Femur (tissue), 1 donor: ENCODE results near the gene ADAM33.

Experiments
- DNase-seq: peaks from one replicate; pipeline ENCODE4 v3.0.0-alpha.2; 2017

Gene ADAM33

DNA sequence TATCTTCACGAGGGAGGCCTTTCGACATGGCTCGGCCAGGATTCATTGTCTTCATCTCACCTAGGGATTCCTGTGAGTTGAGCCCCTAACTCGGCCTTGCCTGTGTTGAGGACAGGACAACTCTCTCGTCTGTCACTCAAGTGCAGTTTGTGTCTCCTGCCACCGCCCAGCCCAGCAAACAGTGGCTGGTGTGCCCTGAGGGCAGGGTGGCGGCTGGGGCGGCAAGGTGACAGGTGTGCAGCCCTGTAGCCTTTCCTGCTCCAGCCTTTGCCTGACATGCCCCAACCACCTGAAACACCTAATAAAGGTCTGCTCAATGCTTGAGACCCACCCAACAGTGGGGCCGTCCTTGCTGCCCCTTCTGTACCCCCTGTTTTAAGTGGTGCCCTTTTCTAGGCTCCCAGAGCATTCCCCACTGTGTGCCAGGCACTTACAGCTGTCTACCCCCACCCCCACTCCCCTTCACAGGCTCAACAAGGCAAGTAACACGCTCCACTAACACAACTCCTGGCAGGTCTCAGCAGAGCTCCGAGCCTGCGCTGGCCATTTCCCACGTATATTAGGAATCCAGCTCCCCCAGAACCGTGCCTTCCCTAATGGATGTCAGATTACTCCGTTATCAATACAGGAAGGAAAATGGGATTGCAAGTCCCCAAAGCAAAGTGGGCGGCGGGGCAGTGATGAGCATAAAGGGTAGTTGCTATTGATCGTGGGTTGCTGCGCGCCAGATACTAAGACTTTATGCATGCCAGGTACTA, 36.3 kb downstream of the ADAM33 start:
- no peak for DNase-seq

DNA sequence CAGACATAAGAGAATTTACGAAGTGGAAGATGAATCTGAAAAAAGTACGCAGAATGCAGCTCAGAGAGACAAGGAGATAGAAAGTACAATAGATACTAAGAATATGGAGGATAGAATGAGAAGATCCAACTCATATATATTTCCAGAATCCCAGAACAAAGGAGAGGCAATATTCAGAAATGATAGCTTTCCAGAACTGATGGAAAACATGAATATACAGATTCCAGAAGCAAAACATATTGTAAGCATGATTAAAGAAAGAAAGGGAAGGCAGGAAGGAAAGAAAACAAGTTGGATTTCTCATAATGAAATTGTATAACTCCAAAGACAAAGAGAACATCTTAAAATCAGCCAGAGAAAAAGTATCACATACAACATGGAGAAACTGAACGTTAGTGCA, 41.6 kb downstream of the ADAM33 start:
- DNase-seq = no peak

DNA sequence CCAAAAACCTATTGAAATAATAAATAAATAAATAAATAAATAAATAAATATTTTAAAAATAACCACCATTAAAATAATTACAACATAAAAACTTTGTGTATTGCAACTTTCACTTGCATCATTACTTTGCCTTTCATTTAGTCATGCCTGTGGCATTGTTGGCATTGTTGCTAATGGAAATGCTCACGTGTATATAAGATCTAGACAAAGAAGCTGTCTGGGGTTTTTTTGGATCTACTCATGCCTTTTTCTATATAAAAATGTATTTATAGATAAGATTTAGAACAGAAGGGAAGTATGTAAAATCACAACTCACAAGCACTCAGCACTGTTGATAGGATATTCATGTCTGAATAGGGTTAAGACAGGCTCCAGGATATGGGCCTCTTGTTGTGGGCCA, 46.5 kb downstream of the ADAM33 start:
- no peak for DNase-seq

DNA sequence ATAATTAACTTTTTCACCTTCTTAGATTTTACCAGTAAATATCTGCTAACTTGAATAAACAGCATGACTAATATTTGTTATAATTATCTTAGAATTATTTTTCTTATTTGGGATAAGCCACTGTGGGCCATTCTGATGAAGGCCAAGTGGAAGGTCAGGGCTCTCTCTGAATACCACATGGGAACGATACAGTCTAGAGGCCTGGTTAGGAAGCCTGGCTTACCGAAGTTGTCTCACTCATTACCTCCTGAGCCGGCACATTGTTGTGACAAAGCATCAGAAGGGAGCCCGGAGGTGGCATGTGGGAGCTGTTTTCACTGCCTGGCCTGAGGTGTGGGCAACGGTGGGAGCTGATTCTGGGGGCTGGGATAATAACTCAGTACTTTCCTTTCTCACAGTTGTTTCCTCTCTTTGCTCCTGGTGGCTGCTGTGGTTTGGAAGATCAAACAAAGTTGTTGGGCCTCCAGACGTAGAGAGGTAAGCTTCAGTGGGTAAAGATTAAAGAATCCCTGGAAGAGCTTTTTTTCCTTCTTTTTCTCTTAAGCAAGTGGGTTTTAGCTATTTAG, 47.8 kb downstream of the ADAM33 start:
- DNase-seq = no peak

DNA sequence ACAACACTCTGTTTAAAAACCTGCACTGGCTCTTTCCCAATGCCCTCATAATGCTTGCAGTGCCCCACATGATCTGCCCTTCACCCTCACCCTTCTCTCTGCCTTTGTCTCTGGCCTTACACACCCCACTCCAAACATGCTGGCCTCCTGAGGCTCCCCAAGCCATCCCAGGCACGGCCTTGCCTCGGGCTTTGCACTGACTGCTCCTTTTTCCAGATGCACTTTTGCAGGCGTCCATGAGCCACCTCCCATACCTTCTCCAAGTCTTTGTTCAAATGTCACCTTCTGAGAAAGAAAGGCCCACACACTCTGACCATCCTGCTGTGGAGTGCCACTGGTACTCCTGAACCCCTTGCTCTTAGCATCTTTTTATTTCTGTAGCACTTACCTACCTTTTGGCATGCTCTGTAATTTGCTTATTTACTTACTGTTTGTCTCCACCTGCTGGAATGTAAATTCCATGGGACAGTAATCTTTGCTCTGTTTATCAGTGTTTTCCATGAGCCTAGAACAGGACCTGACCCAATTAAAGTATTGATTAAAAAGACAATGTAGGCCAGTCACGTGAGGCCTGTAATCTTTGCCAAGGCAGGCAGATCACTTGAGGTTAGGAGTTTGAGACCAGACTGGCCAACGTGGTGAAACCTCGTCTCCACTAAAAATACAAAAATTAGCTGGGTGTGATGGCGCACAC, 49.4 kb downstream of the ADAM33 start:
- DNase-seq = no peak

DNA sequence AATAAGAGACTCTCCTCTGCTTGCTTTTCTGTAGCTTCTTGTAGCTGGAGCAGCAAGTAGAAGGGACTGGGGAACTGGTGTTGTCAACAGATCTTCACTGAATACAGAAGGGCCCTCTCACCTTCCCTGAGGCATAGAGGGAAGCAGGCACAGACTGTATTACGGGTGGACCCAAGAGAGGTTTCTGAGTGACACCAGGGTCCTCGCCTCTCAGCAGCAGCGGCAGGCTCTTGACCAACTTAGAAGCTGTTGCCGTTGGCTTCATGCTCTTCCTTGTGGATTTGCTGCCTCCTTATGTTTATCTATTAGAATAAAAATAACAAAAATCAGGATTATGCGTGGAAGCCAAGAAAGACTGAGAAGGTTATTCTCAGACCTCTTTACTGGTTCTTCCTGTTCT, 50.3 kb downstream of the ADAM33 start:
- DNase-seq = no peak

DNA sequence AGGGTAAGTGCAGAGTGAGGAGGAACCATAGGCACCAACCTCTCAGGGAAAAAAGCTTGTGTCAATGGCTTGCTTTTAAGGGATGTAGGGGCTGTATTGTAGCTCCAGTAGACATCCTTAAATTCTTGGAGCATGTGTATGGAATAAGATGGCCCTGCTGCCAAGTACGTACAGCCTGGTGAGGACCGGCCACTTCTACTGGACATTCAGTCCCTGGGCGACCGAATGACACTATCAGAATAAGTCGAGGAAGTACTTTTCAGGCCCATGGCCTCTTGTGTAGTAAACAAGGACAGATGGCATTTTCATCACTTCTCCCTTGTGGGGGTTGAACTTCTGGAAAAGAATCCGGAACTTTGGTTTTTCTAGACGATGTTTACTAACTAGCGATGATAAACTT, 51.4 kb downstream of the ADAM33 start:
- no peak for DNase-seq

DNA sequence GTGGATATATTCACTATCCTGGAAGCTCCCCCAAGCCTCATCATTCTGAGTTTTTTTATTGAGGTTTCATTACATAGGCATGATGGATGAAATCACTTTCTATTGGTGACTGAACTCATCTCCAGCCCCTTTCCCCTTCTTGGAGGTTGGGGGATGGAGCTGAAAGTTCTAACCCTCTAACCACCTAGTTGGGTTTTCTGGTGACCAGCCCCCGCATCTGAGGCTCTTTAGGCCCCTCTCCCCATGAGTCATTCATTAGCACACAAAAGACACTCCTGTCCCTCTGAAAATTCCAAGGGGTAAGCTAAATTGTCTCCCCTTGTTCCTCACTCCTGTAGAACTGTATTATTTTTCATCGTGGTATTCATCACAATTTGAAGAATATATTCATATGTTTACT, 51.9 kb downstream of the ADAM33 start:
- DNase-seq = no peak

DNA sequence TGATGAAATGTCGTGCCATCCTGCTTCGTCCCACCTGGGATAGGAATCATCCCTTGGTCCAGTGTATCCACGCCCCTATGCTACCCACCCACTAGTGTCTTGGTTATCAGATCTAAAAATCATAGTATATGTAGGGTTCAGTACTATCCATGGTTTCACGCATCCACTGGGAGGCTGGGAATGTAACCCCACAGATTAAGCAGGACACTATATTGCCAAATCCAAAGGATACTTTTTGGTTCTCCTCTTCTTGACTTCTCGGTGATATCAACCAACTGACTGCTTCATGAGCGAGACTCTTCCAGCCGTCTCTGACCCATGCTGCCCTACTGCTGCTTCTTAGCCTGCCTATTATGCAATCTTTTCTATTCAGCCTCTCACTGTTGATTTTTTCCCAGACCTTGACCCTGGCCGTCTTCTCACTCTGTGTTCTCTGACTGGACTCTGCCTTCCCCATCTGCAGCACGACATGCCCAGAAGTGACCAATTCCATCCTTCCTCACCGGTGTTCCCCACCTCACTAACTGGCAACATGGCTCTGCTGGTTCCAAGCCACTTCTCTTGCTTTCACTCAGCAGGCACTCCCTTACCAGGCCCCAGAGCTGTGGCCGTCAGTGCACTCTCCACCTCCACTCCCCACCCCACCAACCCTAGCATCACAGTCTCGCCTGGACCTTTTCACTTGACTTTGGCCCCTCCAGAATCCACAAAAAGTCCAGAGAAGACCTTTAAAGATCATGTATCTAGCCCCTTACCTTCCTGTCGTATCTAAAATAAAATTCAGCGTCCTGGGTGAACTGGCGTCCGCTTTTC, 53.1 kb downstream of the ADAM33 start:
- DNase-seq = no peak

DNA sequence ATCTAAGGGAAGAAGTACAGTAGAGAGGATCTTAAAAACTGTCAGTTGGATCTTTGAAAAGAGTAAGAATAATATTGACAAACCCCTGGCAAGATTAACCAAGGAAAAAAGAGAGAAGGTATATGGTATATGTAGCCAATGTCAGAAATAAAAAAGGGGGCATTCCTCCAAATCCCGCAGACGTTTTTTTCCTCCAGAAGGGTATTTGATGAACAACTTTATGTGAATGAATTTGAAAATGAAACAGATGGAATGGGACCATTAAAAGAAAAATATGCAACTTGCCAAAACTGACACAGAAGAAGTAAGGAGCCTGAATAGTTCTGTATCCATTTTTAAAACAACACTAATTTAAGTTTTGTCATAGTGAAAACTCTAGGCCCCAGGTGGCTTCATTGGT, 54.3 kb downstream of the ADAM33 start:
- DNase-seq = no peak

DNA sequence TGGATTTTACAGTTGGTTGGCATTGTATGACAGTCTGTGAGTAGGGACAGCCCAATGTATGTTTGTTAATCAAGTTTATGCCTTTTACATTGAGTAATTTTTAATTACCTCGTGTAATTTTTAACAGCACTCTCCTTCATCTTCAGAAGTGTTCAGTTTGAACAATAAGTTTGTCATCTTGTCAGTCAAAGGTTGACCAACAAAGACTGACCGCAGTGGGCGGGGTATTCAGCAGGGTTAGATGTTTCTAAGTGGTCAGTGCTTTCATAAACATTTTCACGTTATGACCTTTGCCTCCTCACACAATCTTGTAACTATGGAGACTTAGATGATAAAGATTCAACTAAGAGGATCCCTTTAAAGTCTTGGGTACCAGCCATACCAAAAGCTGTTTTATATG, 59.4 kb downstream of the ADAM33 start:
- no peak for DNase-seq

DNA sequence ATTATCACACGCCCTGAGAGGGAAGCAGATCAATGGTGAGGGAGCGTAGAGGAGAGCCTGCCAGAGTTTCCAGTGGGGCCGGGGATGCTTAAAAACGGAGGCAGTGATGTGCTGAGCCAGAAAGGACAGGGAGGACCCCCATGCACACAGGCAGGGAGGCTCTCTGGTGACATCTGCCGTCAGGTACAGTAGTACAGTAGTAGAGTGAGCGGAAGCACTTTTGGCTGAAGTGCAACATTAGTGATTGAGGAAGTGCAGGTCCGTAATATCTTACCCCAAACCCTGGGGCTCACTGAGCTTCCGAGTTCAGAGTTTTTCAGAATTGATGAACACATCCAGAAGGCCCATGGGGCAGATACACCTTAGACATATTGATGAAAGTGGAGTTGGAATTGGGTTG, 60.7 kb downstream of the ADAM33 start:
- no peak for DNase-seq
